LNCaP clone FGC (cell line): Measurements from ENCODE around the gene CEP83.

Experiments
- DNase-seq: peaks from one replicate; pipeline ENCODE4 v3.0.0-alpha.2; 2011; ENCODE audit warnings: low read depth
- H3K4me3 ChIP-seq: 2 replicates; pipeline ENCODE4 v1.5.1; 2011; ENCODE audit warnings: mild to moderate bottlenecking, low read depth, low read length, control low read depth
- TF ChIP-seq, protein P1 (sequence below): IDR thresholded peaks from 2 replicates; pipeline ENCODE4 v1.5.1; 2012; ENCODE audit warnings: mild to moderate bottlenecking; ENCODE audit not compliant: control insufficient read depth, insufficient read depth; ENCODE audit errors: extremely low read depth

Gene CEP83

DNA sequence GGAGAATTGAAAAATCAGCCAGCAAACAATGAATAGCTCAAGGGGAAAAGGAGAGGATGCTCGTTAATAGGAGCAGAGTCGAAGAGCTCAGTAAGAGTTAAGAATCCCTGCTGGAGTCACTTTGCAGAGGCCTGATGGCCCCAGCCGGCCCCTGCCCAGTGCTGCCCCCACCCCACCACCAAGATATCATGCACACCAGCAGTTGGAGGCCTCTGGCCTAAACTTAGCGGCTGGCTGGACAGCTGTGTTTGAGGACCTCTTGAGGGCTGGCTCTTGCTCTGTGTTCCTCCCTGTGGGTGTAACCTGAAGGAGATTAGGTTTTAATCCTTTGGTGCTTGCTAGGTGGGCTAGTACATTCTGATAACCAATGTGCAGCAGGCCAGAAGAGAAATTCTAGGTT lies 169.3 kb downstream of the CEP83 start:
- no peak overlapping the region for H3K4me3 ChIP-seq
- no peak for DNase-seq
- TF ChIP-seq, protein P1, sequence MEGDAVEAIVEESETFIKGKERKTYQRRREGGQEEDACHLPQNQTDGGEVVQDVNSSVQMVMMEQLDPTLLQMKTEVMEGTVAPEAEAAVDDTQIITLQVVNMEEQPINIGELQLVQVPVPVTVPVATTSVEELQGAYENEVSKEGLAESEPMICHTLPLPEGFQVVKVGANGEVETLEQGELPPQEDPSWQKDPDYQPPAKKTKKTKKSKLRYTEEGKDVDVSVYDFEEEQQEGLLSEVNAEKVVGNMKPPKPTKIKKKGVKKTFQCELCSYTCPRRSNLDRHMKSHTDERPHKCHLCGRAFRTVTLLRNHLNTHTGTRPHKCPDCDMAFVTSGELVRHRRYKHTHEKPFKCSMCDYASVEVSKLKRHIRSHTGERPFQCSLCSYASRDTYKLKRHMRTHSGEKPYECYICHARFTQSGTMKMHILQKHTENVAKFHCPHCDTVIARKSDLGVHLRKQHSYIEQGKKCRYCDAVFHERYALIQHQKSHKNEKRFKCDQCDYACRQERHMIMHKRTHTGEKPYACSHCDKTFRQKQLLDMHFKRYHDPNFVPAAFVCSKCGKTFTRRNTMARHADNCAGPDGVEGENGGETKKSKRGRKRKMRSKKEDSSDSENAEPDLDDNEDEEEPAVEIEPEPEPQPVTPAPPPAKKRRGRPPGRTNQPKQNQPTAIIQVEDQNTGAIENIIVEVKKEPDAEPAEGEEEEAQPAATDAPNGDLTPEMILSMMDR: no peak

DNA sequence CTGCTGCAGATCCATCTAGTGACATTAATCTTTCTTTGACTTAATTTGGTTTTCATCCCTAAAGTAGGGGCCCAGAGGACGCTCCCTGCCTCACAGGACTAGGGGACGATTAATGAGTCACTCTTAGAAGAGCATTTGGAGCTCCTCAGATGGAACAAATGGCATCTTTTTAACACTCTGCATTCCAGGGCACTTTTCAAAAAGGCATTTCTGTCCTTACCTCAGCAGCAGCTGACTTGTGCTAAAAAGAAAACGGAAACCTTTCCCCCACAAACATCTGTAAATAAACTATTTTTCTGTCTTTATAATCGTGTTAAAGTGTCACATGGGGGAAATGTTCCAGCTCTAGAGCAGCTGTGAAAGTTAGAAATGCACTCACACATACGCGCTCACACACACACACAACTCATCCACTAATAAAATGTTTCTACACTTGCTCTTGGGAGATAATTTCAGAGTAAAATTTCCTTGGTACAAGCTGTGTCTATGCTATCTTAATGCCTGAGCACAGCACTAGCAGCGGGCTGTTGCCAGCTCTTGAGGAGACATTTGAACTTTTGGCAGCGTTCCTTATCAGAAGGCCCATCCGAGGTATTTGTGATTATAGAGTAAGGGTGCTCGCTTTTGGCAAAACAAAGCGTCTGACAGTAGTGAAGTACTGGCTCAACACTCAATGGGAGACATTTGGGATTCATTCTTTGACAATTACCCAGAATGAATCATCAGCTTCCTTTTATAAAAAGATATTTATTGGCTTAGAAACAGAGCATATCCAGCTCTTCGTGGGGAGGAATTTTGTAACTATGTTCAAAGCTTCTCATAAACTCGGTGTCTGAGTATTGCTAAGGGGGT lies 170.0 kb downstream of the CEP83 start:
- no peak overlapping the region for H3K4me3 ChIP-seq
- no peak for DNase-seq
- TF ChIP-seq, protein P1: no peak

DNA sequence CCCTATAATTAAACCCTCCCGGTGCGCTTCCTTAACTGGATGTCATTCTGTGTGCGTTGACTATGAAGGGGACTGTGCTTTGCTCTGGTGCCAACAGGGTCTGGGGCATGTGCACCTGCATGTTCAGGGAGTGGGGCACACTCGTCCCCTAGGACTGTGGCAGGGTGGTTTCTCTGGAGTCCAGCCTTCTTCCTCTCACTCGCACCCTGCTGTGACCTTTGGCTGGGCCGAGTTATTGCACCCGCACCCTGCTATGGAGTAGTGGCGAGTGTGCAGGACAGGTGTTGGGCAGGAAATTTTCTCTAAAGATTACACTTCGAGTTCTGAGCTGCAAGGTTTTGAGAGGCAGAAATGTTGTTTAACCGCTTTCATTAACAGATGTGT lies 172.4 kb downstream of the CEP83 start:
- TF ChIP-seq, protein P1: no peak
- no peak overlapping the region for H3K4me3 ChIP-seq
- no peak for DNase-seq

DNA sequence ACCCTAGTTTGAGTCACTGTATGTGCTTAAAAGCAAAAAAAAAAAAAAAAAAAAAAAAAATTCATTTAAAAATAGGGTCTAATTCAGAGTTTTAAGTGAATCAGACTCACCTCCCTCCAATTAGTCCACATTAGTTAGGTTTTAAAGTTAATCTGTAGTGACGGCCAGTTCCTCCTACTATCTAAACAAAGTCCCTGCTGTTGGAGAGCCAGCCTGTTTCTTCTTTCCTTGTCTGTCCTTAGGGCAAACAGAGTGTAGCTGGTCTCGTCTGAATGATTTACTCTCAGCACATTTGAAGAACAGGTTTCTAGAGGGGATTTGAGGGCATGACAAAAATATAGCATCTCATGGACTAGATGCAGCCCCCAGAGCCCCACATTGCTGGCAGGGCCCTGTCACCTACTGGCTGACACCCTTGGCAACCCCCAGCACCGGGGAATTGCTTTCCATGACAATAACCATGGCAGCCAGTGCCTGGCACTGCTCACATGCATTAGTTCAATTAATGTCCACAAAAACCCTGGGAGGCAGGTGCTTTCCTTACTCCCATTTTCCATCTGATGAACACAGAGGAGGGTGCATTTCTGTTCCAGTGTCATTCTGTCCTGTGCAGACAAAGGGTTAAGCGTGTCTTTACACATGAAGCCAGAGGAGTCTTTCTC lies 173.0 kb downstream of the CEP83 start:
- H3K4me3 ChIP-seq: no peak overlapping the region
- TF ChIP-seq, protein P1: no peak
- no peak for DNase-seq

DNA sequence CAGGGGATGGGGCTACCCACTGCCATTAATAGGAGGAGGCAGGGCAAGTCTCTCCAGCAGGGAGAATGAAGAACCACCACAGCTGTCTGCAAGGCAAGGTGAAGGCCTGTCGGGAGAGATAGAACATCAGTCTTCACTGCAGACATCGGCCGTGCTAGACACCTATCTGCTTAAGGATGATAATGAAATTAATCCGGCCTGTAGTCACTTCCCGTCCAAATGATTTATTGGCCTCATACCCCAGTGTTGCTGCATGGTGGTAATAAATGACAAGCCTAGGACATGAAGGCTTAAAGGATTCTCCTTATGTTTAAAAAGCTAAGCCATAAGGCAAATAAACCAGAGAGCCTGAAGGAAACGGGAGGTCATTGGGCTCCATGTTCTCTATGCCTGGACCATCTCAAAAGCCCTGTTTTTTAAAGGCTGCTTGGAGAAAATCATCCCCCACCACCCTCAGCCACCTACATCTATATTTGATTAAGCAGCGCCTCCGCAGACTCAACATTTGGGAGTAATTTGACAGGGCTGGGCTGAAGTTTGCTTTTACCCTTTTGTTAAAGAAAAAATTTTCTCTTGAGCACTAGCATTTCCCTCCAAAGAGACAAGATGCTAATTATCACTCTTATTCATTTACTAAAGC lies 173.6 kb downstream of the CEP83 start:
- TF ChIP-seq, protein P1: no peak
- DNase-seq: no peak
- H3K4me3 ChIP-seq: no peak overlapping the region

DNA sequence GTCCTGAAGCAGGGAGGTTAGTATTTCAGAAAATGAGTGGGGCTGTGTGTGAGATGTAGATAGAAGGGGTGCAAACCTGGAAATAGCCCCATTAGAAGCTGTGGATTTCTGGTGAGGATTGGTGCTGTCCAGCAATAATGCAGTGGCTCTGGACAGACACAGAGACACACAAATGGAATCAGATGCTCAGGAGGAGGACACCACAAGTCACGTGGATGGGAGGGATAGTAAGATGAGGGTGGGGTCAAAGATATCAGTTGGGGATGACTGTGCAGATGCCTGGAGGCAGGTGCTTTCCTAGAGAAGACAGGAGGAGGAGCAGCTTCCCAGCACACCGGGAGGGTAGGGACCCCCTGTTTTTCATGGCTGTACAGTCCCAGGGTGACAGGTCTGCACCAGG lies 174.8 kb downstream of the CEP83 start:
- DNase-seq: no peak
- TF ChIP-seq, protein P1: no peak
- no peak overlapping the region for H3K4me3 ChIP-seq
